ENCODE data around the gene LRRC8B.

Gene LRRC8B

GRCh38 chr1:89547563-89548116, 23.0 kb downstream of the LRRC8B start:
- peak; percentile 24 for DNase-seq (ENCODE audit: low spot score)

- DNase-seq (ENCODE audit: low spot score): no peak
Observed at GRCh38 chr1:89548122-89548857, 23.7 kb downstream of the LRRC8B start.

- DNase-seq (ENCODE audit: low spot score): no peak
Observed at GRCh38 chr1:89550995-89551394, 26.4 kb downstream of the LRRC8B start.

GRCh38 chr1:89552471-89553081, 27.9 kb downstream of the LRRC8B start:
- DNase-seq (ENCODE audit: low spot score): no peak

- no peak for DNase-seq (ENCODE audit: low spot score)
Observed at GRCh38 chr1:89553157-89553556, 28.5 kb downstream of the LRRC8B start.

- no peak for DNase-seq (ENCODE audit: low spot score)
Observed at GRCh38 chr1:89555550-89555949, 30.9 kb downstream of the LRRC8B start.

- no peak for DNase-seq (ENCODE audit: low spot score)
Observed at GRCh38 chr1:89556726-89557444, 32.3 kb downstream of the LRRC8B start.

- DNase-seq (ENCODE audit: low spot score): no peak
Observed at GRCh38 chr1:89557445-89557825, 32.8 kb downstream of the LRRC8B start.

- no peak for DNase-seq (ENCODE audit: low spot score)
Observed at GRCh38 chr1:89557956-89558355, 33.3 kb downstream of the LRRC8B start.

GRCh38 chr1:89563957-89564604, 39.5 kb downstream of the LRRC8B start:
- no peak for DNase-seq (ENCODE audit: low spot score)

GRCh38 chr1:89565521-89565920, 40.9 kb downstream of the LRRC8B start:
- no peak for DNase-seq (ENCODE audit: low spot score)

GRCh38 chr1:89566761-89567174, 42.1 kb downstream of the LRRC8B start:
- no peak for DNase-seq (ENCODE audit: low spot score)

- no peak for DNase-seq (ENCODE audit: low spot score)
Observed at GRCh38 chr1:89567797-89568196, 43.2 kb downstream of the LRRC8B start.

GRCh38 chr1:89573410-89573809, 48.8 kb downstream of the LRRC8B start:
- no peak for DNase-seq (ENCODE audit: low spot score)

- DNase-seq (ENCODE audit: low spot score): no peak
Observed at GRCh38 chr1:89574621-89575020, 50.0 kb downstream of the LRRC8B start.

GRCh38 chr1:89575207-89575606, 50.6 kb downstream of the LRRC8B start:
- no peak for DNase-seq (ENCODE audit: low spot score)

- no peak for DNase-seq (ENCODE audit: low spot score)
Observed at GRCh38 chr1:89576013-89576412, 51.4 kb downstream of the LRRC8B start.

- no peak for DNase-seq (ENCODE audit: low spot score)
Observed at GRCh38 chr1:89578151-89578550, 53.5 kb downstream of the LRRC8B start.

- DNase-seq (ENCODE audit: low spot score): no peak
Observed at GRCh38 chr1:89578946-89579684, 54.5 kb downstream of the LRRC8B start.

- no peak for DNase-seq (ENCODE audit: low spot score)
Observed at GRCh38 chr1:89580036-89580435, 55.4 kb downstream of the LRRC8B start.

GRCh38 chr1:89581859-89582258, 57.2 kb downstream of the LRRC8B start:
- no peak for DNase-seq (ENCODE audit: low spot score)

- DNase-seq (ENCODE audit: low spot score): no peak
Observed at GRCh38 chr1:89582571-89582970, 57.9 kb downstream of the LRRC8B start.
